Stimulated activated naive B cell treated with anti-CD40 and anti-IgM and Interleukin-4, amounts not matched to agents 10 μg/mL and 1 μg/mL and 100 μg/mL, for 72 hours (primary cell): ENCODE results near the gene ROBO2.

Experiments
- ATAC-seq, 2 donors: fragments of 150-1000 bp; cut with Tn5 transposase; replicated peaks; 2 replicates each; pipeline ENCODE4 v1.10.0; 2021; ENCODE audit warnings: moderate library complexity in 1 of 2
- DNase-seq: peaks from one replicate; pipeline ENCODE4 v3.0.0; 2021
- H3K27ac Mint-ChIP-seq: one replicate; pipeline ENCODE4 v1.8.0; 2022; ENCODE audit warnings: mild to moderate bottlenecking, mixed read lengths
- H3K27me3 Mint-ChIP-seq, 2 donors: one replicate each; pipeline ENCODE4 v1.8.0; 2022; ENCODE audit warnings: mixed read lengths in 2 of 2
- H3K36me3 Mint-ChIP-seq, 2 donors: one replicate each; pipeline ENCODE4 v1.8.0; 2022; ENCODE audit warnings: mixed read lengths in 2 of 2, mild to moderate bottlenecking in 1 of 2
- H3K4me1 Mint-ChIP-seq, 2 donors: one replicate each; pipeline ENCODE4 v1.8.0; 2022; ENCODE audit warnings: mixed read lengths in 2 of 2, mild to moderate bottlenecking in 1 of 2
- H3K4me3 Mint-ChIP-seq, 2 donors: one replicate each; pipeline ENCODE4 v1.8.0; 2022; ENCODE audit warnings: mild to moderate bottlenecking in 2 of 2, mixed read lengths in 2 of 2, moderate library complexity in 1 of 2
- H3K9me3 Mint-ChIP-seq, 2 donors: one replicate each; pipeline ENCODE4 v1.8.0; 2022; ENCODE audit warnings: mixed read lengths in 2 of 2, mild to moderate bottlenecking in 1 of 2

ROBO2 gene

GRCh38 chr3:77553240-77553639 is 513.3 kb downstream of the ROBO2 start:
- H3K27ac Mint-ChIP-seq, result no peak overlapping the region
- ATAC-seq, result no peak
- DNase-seq, result no peak
- H3K27me3 Mint-ChIP-seq, result no peaks in the 10 kb centered on the region
- H3K4me3 Mint-ChIP-seq, result no peak overlapping the region
- no peaks in the 10 kb centered on the region for H3K4me1 Mint-ChIP-seq
- peaks cover 0 to 5% of the 10 kb centered on the region in 2 donors for H3K9me3 Mint-ChIP-seq
- no peaks in the 10 kb centered on the region for H3K36me3 Mint-ChIP-seq

DNA sequence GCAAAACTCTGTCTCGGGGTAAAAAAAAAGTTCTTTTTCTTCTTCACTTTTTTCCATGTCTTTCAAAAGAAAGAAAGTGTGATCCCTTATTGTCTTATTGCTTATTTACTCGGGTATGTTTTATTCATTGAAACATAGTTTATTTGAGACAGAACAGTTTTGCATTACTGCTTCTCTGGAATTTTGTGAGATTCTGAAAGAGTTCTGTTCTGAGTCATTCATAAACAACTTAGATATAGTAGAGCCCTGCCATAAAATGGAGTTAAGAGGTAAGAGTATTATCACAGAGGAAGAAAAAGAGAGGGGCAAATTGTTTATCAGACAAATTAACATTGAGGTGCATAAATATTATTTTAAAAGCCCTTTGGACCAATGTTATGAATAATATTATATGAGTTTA is 522.2 kb downstream of the ROBO2 start:
- Mint-ChIP-seq H3K4me3 (no peak overlapping the region), H3K4me1 (no peaks in the 10 kb centered on the region), H3K27ac (no peak overlapping the region), H3K27me3 (no peaks in the 10 kb centered on the region), H3K36me3 (no peaks in the 10 kb centered on the region), H3K9me3 (peaks cover 0 to 2% of the 10 kb centered on the region in 2 donors)
- ATAC-seq (no peak), DNase-seq (no peak)

- Mint-ChIP-seq H3K9me3 (peaks cover 3 to 5% of the 10 kb centered on the region in 2 donors), H3K36me3 (no peaks in the 10 kb centered on the region), H3K27me3 (no peaks in the 10 kb centered on the region), H3K4me3 (no peak overlapping the region), H3K27ac (no peak overlapping the region), H3K4me1 (no peaks in the 10 kb centered on the region)
- DNase-seq, result no peak
- no peak for ATAC-seq
These were observed 523.1 kb downstream of the ROBO2 start for GRCh38 chr3:77563012-77563411.

- ATAC-seq, result no peak
These were observed 526.2 kb downstream of the ROBO2 start for GRCh38 chr3:77566055-77566454.

DNA sequence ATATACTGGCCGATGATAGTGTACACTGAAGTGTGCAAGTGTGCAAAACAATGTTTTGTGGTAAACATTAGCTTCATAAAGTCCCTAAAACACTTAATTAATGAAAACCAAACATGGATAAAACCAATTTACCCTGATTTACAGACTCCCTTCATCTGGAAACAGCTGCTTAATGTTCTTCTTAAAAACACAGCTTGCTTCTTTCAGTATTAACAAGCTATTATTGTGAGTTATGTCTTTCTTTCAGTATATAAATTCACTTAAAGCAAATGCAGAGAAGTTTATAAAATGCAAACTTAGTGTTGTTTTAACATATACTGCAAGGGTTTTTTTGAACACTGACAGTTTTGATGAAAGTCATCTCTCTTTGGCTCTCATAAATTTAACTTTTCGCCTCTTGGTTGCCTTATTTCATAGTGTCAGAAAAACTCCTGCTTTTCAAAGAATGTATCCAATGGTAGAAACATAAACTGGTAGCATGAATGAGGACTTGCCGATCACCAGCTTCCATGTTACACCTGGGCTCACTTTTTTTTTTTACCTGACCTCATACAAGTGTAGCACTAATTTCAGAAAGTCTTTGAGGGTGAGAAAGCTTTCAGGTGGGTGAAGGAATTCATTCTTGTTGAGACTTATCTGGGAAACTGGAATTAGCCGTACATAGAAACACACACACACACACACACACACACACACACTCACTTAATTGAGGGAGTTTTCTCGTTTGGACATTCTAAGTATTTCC is 532.2 kb downstream of the ROBO2 start:
- H3K4me3 Mint-ChIP-seq, result no peak overlapping the region
- peaks cover 3 to 4% of the 10 kb centered on the region in 2 donors for H3K9me3 Mint-ChIP-seq
- no peaks in the 10 kb centered on the region for H3K36me3 Mint-ChIP-seq
- no peak overlapping the region for H3K27ac Mint-ChIP-seq
- H3K27me3 Mint-ChIP-seq, result no peaks in the 10 kb centered on the region
- DNase-seq (no peak), ATAC-seq (no peak)
- H3K4me1 Mint-ChIP-seq, result no peaks in the 10 kb centered on the region

More at GRCh38 chr3:77566055-77566454, 526.2 kb downstream of the ROBO2 start:
- peaks cover 3 to 5% of the 10 kb centered on the region in 2 donors for H3K9me3 Mint-ChIP-seq
- no peak for DNase-seq
- no peaks in the 10 kb centered on the region for H3K27me3 Mint-ChIP-seq
- H3K27ac Mint-ChIP-seq, result no peak overlapping the region
- H3K4me1 Mint-ChIP-seq, result no peaks in the 10 kb centered on the region
- H3K36me3 Mint-ChIP-seq, result no peaks in the 10 kb centered on the region
- H3K4me3 Mint-ChIP-seq, result no peak overlapping the region

GRCh38 chr3:77577264-77577663 is 537.4 kb downstream of the ROBO2 start:
- H3K9me3 Mint-ChIP-seq, result no peaks in the 10 kb centered on the region
- H3K36me3 Mint-ChIP-seq, result no peaks in the 10 kb centered on the region
- H3K4me3 Mint-ChIP-seq, result no peak overlapping the region
- DNase-seq (no peak), ATAC-seq (no peak)
- H3K27me3 Mint-ChIP-seq, result no peaks in the 10 kb centered on the region
- no peaks in the 10 kb centered on the region for H3K4me1 Mint-ChIP-seq
- no peak overlapping the region for H3K27ac Mint-ChIP-seq

- Mint-ChIP-seq H3K4me1 (no peaks in the 10 kb centered on the region), H3K9me3 (peaks cover 0 to 2% of the 10 kb centered on the region in 2 donors), H3K27me3 (no peaks in the 10 kb centered on the region), H3K36me3 (no peaks in the 10 kb centered on the region), H3K4me3 (no peak overlapping the region), H3K27ac (no peak overlapping the region)
- no peak for DNase-seq
- ATAC-seq, result no peak
These were observed 546.3 kb downstream of the ROBO2 start for GRCh38 chr3:77586216-77586615.

- Mint-ChIP-seq H3K4me1 (no peaks in the 10 kb centered on the region), H3K4me3 (no peak overlapping the region), H3K27ac (no peak overlapping the region), H3K36me3 (no peaks in the 10 kb centered on the region), H3K9me3 (peaks cover 0 to 2% of the 10 kb centered on the region in 2 donors), H3K27me3 (no peaks in the 10 kb centered on the region)
- DNase-seq (no peak), ATAC-seq (no peak)
These were observed 549.0 kb downstream of the ROBO2 start for GRCh38 chr3:77588863-77589262.

- no peak for ATAC-seq
- Mint-ChIP-seq H3K36me3 (no peaks in the 10 kb centered on the region), H3K27ac (no peak overlapping the region), H3K27me3 (no peaks in the 10 kb centered on the region), H3K4me3 (no peak overlapping the region), H3K9me3 (peaks cover 0 to 2% of the 10 kb centered on the region in 2 donors), H3K4me1 (no peaks in the 10 kb centered on the region)
- no peak for DNase-seq
These were observed 550.3 kb downstream of the ROBO2 start for GRCh38 chr3:77590191-77590590.

- Mint-ChIP-seq H3K9me3 (peaks cover 0 to 4% of the 10 kb centered on the region in 2 donors), H3K36me3 (no peaks in the 10 kb centered on the region), H3K27ac (no peak overlapping the region), H3K4me3 (no peak overlapping the region), H3K4me1 (no peaks in the 10 kb centered on the region), H3K27me3 (no peaks in the 10 kb centered on the region)
- ATAC-seq, result no peak
- DNase-seq, result no peak
These were observed 555.5 kb downstream of the ROBO2 start for GRCh38 chr3:77595371-77595870.

DNA sequence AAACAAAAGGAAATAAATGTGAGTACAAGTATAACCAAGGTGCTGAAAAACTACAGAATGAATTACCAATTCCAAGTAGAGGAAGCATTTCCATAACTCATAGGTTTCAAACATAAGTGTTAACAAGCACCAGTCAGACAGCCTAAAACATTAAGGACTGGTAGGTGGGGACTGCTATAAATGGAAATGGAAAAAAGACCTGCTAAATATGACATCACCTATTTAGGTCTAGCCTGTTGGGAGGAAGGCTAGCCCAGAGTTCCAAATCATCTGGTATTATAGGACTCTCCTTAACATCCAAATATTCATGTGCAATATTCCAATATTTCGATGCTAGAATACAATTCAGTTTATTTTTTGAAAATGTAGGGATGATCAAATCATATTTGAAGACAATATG is 560.0 kb downstream of the ROBO2 start:
- Mint-ChIP-seq H3K4me1 (no peaks in the 10 kb centered on the region), H3K27me3 (no peaks in the 10 kb centered on the region), H3K9me3 (peaks cover 0 to 8% of the 10 kb centered on the region in 2 donors), H3K4me3 (no peak overlapping the region), H3K36me3 (no peaks in the 10 kb centered on the region), H3K27ac (no peak overlapping the region)
- DNase-seq (no peak), ATAC-seq (no peak)

DNA sequence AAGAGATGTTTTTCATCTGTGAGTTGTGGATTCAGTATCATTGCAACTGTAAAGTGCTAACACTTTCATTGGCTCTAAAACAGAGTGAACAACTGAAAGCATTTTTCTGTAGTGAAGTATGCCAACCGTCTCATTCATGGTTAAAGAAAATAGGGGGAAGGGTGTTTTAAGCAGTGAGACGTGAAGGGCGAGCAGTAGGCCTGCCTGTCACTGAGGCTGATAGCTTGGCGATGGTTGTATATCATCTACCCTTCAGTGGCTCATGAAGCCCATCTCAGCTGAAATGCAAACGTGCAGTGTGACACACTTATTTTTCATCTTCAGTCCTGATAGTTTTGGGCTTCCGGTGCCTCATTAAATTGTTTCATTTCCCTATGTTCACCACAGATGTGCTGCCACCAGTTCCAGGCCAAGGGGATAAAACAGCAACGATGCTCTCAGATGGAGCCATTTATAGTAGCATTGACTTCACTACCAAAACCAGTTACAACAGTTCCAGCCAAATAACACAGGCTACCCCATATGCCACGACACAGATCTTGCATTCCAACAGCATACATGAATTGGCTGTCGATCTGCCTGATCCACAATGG is 562.0 kb downstream of the ROBO2 start:
- H3K9me3 Mint-ChIP-seq, result peaks cover 0 to 8% of the 10 kb centered on the region in 2 donors
- ATAC-seq, result no peak
- H3K27ac Mint-ChIP-seq, result no peak overlapping the region
- no peaks in the 10 kb centered on the region for H3K4me1 Mint-ChIP-seq
- no peak for DNase-seq
- no peaks in the 10 kb centered on the region for H3K36me3 Mint-ChIP-seq
- no peaks in the 10 kb centered on the region for H3K27me3 Mint-ChIP-seq
- H3K4me3 Mint-ChIP-seq, result no peak overlapping the region

DNA sequence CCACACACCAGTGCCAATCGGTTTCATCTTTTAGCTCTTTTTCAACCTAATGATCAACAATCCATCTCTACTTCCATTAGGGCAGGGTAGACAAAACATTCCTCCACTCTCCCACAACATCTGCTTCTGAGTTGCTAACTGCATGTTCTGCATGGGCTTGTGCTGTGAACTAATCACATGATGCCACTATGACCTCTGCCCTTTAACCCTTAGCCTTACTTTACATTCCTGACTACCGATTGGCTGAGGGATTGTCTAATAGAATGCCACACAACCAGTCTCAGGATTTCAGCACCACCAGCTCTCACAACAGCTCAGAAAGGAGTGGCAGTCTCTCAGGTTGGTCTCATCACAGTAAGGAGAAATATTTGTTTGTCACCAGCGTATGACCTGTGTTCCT is 562.8 kb downstream of the ROBO2 start:
- no peaks in the 10 kb centered on the region for H3K36me3 Mint-ChIP-seq
- no peaks in the 10 kb centered on the region for H3K27me3 Mint-ChIP-seq
- H3K4me1 Mint-ChIP-seq, result no peaks in the 10 kb centered on the region
- ATAC-seq (no peak), DNase-seq (no peak)
- peaks cover 0 to 4% of the 10 kb centered on the region in 2 donors for H3K9me3 Mint-ChIP-seq
- no peak overlapping the region for H3K4me3 Mint-ChIP-seq
- no peak overlapping the region for H3K27ac Mint-ChIP-seq

DNA sequence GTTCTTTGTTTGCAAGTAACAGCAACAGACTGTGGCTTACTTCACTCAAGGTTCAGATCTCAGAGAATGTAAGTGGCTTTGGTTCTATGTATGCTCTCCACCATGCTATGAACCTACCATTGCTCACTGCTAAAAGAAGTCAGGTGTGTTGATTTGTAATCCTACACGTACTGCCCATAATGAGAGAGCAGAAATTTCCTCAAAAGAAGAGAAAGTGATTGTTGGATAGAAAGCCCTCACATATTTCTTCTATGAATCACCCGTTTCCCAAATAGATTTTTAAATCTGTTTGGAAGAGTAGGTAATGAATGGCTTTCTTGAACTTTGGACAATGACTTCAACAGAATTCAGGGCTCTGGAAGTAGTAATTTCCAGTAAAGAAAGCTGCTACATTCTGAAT is 565.4 kb downstream of the ROBO2 start:
- peaks cover 2 to 4% of the 10 kb centered on the region in 2 donors for H3K9me3 Mint-ChIP-seq
- no peaks in the 10 kb centered on the region for H3K27me3 Mint-ChIP-seq
- ATAC-seq, result no peak
- no peaks in the 10 kb centered on the region for H3K36me3 Mint-ChIP-seq
- H3K4me1 Mint-ChIP-seq, result no peaks in the 10 kb centered on the region
- no peak for DNase-seq
- no peak overlapping the region for H3K4me3 Mint-ChIP-seq
- H3K27ac Mint-ChIP-seq, result no peak overlapping the region

DNA sequence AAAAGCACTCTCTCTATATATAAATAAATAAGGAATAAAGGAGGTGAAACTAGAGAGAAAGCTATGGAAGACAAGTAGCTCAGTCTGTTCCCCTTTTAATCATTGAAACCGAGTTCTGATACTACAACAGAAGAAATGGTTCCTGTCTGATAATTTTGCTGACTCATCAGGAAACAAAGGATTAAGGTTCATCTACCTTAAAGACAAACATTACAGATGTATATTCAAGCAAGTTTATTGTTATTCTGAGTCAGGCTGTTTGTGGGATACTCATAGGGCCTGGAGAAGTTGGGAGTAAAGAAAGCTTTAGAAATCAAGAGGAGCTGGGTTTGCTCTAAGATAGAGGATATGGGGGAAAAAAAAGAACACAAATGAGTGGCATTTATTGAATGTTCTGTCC is 566.0 kb downstream of the ROBO2 start:
- Mint-ChIP-seq H3K27me3 (no peaks in the 10 kb centered on the region), H3K4me1 (no peaks in the 10 kb centered on the region), H3K27ac (no peak overlapping the region), H3K36me3 (no peaks in the 10 kb centered on the region), H3K9me3 (peaks cover 2 to 4% of the 10 kb centered on the region in 2 donors), H3K4me3 (no peak overlapping the region)
- ATAC-seq (no peak), DNase-seq (no peak)
